SK-N-SH (cell line): ENCODE results near the gene PPP1R1B. TPM values are rescaled to one million over a fixed set of nuclear protein-coding genes. Genes with fewer than 3 reads are reported as not detected.

Experiments
- CTCF ChIA-PET: fragments of 300-600, 350-600 bp; formaldehyde crosslinking; extraction: SDS; loops from one replicate; lab custom pipeline; 2021; lab: Yijun Ruan, JAX
- POLR2A ChIA-PET: fragments of 350-600 bp; sonication (Branson Sonifier 250); formaldehyde crosslinking; extraction: SDS; loops from one replicate; lab custom pipeline; 2020; ENCODE audit warnings: antibody characterized with exemption, inconsistent platforms; lab: Yijun Ruan, JAX
- DNase-seq: peaks from one replicate; pipeline ENCODE4 v3.0.0; 2012
- H2AFZ ChIP-seq: fragments of 200-600 bp; sonication (generic); 2 replicates; pipeline ENCODE4 v1.8.1; 2016; ENCODE audit warnings: antibody characterized with exemption, mild to moderate bottlenecking, low read depth
- H3F3A ChIP-seq: fragments of 200-600 bp; sonication (generic); replicated peaks from 2 replicates; pipeline ENCODE3; 2016; ENCODE audit warnings: antibody characterized with exemption, mild to moderate bottlenecking; ENCODE audit not compliant: insufficient read depth
- H3K27ac ChIP-seq, 2 experiments: fragments of 200-500 bp in 1 of 2; fragments of 200-600 bp in 1 of 2; sonication (Bioruptor generic) in 1 of 2; sonication (generic), shearing (Covaris generic) in 1 of 2; 2 replicates each; pipeline versions ENCODE4 v1.5.1 to v1.6.1; 2014 to 2016; ENCODE audit warnings: low read depth in 2 of 2, inconsistent platforms in 1 of 2, low read length in 1 of 2, mild to moderate bottlenecking in 1 of 2, mixed read lengths in 1 of 2
- H3K27me3 ChIP-seq: fragments of 200-600 bp; sonication (generic), shearing (Covaris generic); 2 replicates; pipeline ENCODE4 v1.6.1; 2016; ENCODE audit warnings: mixed run types; ENCODE audit not compliant: insufficient read depth
- H3K36me3 ChIP-seq, 2 experiments: fragments of 200-500 bp in 1 of 2; fragments of 200-600 bp in 1 of 2; sonication (Bioruptor generic) in 1 of 2; sonication (generic) in 1 of 2; replicated peaks in 1 of 2; 2 replicates each; pipeline versions ENCODE3 to v1.5.1; 2014 to 2016; ENCODE audit warnings: low read length in 1 of 2, mild to moderate bottlenecking in 1 of 2; ENCODE audit not compliant: insufficient read depth in 2 of 2, control insufficient read depth in 1 of 2
- H3K4me1 ChIP-seq, 2 experiments: fragments of 200-500 bp in 1 of 2; fragments of 200-600 bp in 1 of 2; sonication (Bioruptor generic) in 1 of 2; sonication (generic), shearing (Covaris generic) in 1 of 2; 2 replicates each; pipeline versions ENCODE4 v1.5.1 to v1.6.1; 2014 to 2016; ENCODE audit warnings: low read depth in 1 of 2, low read length in 1 of 2, mixed run types in 1 of 2; ENCODE audit not compliant: insufficient read depth in 2 of 2, control insufficient read depth in 1 of 2
- H3K4me2 ChIP-seq: fragments of 200-600 bp; sonication (generic), shearing (Covaris generic); 2 replicates; pipeline ENCODE4 v1.6.1; 2017; ENCODE audit warnings: mixed run types
- H3K4me3 ChIP-seq, 2 experiments: fragments of 200-500 bp in 1 of 2; fragments of 200-600 bp in 1 of 2; sonication (Bioruptor generic) in 1 of 2; sonication (generic), shearing (Covaris generic) in 1 of 2; 2 replicates each; pipeline versions ENCODE4 v1.5.1 to v1.8.1; 2014 to 2016; ENCODE audit warnings: low read depth in 2 of 2, inconsistent platforms in 1 of 2, low read length in 1 of 2, mild to moderate bottlenecking in 1 of 2, mixed read lengths in 1 of 2, moderate library complexity in 1 of 2
- H3K79me2 ChIP-seq: fragments of 200-600 bp; sonication (generic); 2 replicates; pipeline ENCODE4 v1.8.1; 2017; ENCODE audit warnings: mild to moderate bottlenecking; ENCODE audit not compliant: insufficient read depth
- H3K9ac ChIP-seq: fragments of 200-600 bp; sonication (generic); 2 replicates; pipeline ENCODE4 v1.6.1; 2017; ENCODE audit warnings: mixed run types
- H3K9me2 ChIP-seq: fragments of 200-600 bp; sonication (generic); 2 replicates; pipeline ENCODE4 v1.6.1; 2017; ENCODE audit warnings: mixed run types
- H3K9me3 ChIP-seq: fragments of 200-600 bp; sonication (generic); 2 replicates; pipeline ENCODE4 v1.6.1; 2017; ENCODE audit warnings: mixed run types, mild to moderate bottlenecking, moderate library complexity
- H4K20me1 ChIP-seq: fragments of 200-600 bp; sonication (generic); 2 replicates; pipeline ENCODE4 v1.6.1; 2017; ENCODE audit warnings: mild to moderate bottlenecking, mixed run types; ENCODE audit not compliant: insufficient read depth
- FOSL2 ChIP-seq: IDR thresholded peaks from 2 replicates; pipeline ENCODE4 v1.4.0; 2012; ENCODE audit warnings: low read depth, mild to moderate bottlenecking, moderate library complexity, borderline replicate concordance
- JUND ChIP-seq: IDR thresholded peaks from 2 replicates; pipeline ENCODE4 v1.4.0; 2012
- MXI1 ChIP-seq: IDR thresholded peaks from 2 replicates; pipeline ENCODE4 v1.6.1; 2012; ENCODE audit warnings: mild to moderate bottlenecking, low read depth, low read length, improper control_type of control experiment
- RXRA ChIP-seq: IDR thresholded peaks from 2 replicates; pipeline ENCODE4 v1.4.0; 2012; ENCODE audit warnings: low read depth, mild to moderate bottlenecking, borderline replicate concordance
- TAF1 ChIP-seq: IDR thresholded peaks from 2 replicates; pipeline ENCODE4 v1.6.1; 2012; ENCODE audit warnings: low read depth, mild to moderate bottlenecking, low read length, moderate library complexity, borderline replicate concordance
- TCF12 ChIP-seq: IDR thresholded peaks from 2 replicates; pipeline ENCODE4 v1.4.0; 2012
- WGBS: methylation state at CpG from one replicate; pipeline ENCODE4 v1.1.6; 2017; ENCODE audit warnings: low lambda C conversion rate; 5-methylcytosine and 5-hydroxymethylcytosine counted together
- polyA plus RNA-seq, 3 experiments: library from polyadenylated mRNA; depleted of rRNA; stranded (reverse); fragments of >200 nt; gene quantifications; 2 replicates each; pipeline ENCODE4 v1.2.3, GENCODE V29; 2012
- TF ChIP-seq, protein P1 (sequence below): fragments of 150-350 bp; IDR thresholded peaks from 2 replicates; pipeline ENCODE4 v1.6.1; 2016; ENCODE audit warnings: mild to moderate bottlenecking, low read depth, low read length
- TF ChIP-seq, protein P2 (sequence below): fragments of 200-600 bp; sonication (generic); IDR thresholded peaks from 2 replicates; pipeline ENCODE4 v1.6.1; 2017; ENCODE audit warnings: antibody characterized with exemption, mild to moderate bottlenecking, moderate library complexity
- TF ChIP-seq, protein P3 (sequence below): IDR thresholded peaks from 2 replicates; pipeline ENCODE4 v1.6.1; 2012; ENCODE audit warnings: mild to moderate bottlenecking, low read depth, low read length, moderate library complexity
- TF ChIP-seq, protein P4 (sequence below): IDR thresholded peaks from 2 replicates; pipeline ENCODE4; 2012

The PPP1R1B gene
- polyA plus RNA-seq, 1 of the 3 experiments (the other 2 are of a cell fraction), result 0.07 TPM

DNA sequence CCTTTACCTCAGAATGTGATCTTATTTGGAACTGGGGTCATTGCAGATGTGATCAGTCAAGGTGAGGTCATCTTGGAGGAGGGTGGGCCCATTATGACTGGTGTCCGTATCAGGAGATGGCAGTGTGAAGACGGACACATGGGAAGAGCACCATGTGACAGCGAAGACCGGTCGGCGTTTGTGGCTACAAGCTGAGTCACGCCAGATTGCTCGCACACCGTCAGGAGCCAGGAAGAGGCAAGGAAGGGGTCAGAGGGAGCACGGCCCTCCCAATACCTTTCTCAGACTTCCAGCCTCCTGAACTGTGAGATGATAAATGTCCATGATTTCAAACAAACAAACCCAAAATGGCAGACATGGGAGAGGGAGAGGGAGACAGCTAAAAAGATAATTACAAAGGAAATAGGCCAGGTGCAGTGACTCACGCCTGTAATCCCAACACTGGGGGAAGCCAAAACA, 23.4 kb downstream of the PPP1R1B start:
- H3K79me2 ChIP-seq, result peaks cover 19% of the 10 kb centered on the region
- H2AFZ ChIP-seq, result no peak overlapping the region
- no peaks in the 10 kb centered on the region for H3K27me3 ChIP-seq
- no peaks in the 10 kb centered on the region for H3K36me3 ChIP-seq
- no peak overlapping the region for H3K27ac ChIP-seq
- ChIA-PET CTCF (interaction anchor here (2.5 to 7.6 kb wide), 4 partner anchors 9 to 28 kb away, joined by 9 to 149 read pairs (median 88); partner anchors contain the start of genes PNMT, STARD3 and TCAP), POLR2A (no interaction called here)
- H4K20me1 ChIP-seq, result peaks cover 14% of the 10 kb centered on the region
- no peak for TF ChIP-seq FOSL2
- TF ChIP-seq, protein P1, sequence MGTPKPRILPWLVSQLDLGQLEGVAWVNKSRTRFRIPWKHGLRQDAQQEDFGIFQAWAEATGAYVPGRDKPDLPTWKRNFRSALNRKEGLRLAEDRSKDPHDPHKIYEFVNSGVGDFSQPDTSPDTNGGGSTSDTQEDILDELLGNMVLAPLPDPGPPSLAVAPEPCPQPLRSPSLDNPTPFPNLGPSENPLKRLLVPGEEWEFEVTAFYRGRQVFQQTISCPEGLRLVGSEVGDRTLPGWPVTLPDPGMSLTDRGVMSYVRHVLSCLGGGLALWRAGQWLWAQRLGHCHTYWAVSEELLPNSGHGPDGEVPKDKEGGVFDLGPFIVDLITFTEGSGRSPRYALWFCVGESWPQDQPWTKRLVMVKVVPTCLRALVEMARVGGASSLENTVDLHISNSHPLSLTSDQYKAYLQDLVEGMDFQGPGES, result no peak
- TF ChIP-seq, protein P2, sequence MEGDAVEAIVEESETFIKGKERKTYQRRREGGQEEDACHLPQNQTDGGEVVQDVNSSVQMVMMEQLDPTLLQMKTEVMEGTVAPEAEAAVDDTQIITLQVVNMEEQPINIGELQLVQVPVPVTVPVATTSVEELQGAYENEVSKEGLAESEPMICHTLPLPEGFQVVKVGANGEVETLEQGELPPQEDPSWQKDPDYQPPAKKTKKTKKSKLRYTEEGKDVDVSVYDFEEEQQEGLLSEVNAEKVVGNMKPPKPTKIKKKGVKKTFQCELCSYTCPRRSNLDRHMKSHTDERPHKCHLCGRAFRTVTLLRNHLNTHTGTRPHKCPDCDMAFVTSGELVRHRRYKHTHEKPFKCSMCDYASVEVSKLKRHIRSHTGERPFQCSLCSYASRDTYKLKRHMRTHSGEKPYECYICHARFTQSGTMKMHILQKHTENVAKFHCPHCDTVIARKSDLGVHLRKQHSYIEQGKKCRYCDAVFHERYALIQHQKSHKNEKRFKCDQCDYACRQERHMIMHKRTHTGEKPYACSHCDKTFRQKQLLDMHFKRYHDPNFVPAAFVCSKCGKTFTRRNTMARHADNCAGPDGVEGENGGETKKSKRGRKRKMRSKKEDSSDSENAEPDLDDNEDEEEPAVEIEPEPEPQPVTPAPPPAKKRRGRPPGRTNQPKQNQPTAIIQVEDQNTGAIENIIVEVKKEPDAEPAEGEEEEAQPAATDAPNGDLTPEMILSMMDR, result no peak
- TF ChIP-seq, protein P3, sequence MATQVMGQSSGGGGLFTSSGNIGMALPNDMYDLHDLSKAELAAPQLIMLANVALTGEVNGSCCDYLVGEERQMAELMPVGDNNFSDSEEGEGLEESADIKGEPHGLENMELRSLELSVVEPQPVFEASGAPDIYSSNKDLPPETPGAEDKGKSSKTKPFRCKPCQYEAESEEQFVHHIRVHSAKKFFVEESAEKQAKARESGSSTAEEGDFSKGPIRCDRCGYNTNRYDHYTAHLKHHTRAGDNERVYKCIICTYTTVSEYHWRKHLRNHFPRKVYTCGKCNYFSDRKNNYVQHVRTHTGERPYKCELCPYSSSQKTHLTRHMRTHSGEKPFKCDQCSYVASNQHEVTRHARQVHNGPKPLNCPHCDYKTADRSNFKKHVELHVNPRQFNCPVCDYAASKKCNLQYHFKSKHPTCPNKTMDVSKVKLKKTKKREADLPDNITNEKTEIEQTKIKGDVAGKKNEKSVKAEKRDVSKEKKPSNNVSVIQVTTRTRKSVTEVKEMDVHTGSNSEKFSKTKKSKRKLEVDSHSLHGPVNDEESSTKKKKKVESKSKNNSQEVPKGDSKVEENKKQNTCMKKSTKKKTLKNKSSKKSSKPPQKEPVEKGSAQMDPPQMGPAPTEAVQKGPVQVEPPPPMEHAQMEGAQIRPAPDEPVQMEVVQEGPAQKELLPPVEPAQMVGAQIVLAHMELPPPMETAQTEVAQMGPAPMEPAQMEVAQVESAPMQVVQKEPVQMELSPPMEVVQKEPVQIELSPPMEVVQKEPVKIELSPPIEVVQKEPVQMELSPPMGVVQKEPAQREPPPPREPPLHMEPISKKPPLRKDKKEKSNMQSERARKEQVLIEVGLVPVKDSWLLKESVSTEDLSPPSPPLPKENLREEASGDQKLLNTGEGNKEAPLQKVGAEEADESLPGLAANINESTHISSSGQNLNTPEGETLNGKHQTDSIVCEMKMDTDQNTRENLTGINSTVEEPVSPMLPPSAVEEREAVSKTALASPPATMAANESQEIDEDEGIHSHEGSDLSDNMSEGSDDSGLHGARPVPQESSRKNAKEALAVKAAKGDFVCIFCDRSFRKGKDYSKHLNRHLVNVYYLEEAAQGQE, result no peak
- TF ChIP-seq, protein P4, sequence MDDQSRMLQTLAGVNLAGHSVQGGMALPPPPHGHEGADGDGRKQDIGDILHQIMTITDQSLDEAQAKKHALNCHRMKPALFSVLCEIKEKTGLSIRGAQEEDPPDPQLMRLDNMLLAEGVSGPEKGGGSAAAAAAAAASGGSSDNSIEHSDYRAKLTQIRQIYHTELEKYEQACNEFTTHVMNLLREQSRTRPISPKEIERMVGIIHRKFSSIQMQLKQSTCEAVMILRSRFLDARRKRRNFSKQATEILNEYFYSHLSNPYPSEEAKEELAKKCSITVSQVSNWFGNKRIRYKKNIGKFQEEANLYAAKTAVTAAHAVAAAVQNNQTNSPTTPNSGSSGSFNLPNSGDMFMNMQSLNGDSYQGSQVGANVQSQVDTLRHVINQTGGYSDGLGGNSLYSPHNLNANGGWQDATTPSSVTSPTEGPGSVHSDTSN, result no peak
- no peak for TF ChIP-seq JUND
- no peak for TF ChIP-seq RXRA
- TF ChIP-seq TAF1, result no peak
- no peak for TF ChIP-seq TCF12
- TF ChIP-seq MXI1, result no peak
- H3K4me3 ChIP-seq, result no peak overlapping the region
- DNase-seq, result no peak
- no peaks in the 10 kb centered on the region for H3F3A ChIP-seq
- H3K9ac ChIP-seq, result no peak overlapping the region
- no peak overlapping the region for H3K4me2 ChIP-seq
- H3K9me2 ChIP-seq, result no peaks in the 10 kb centered on the region
- WGBS, result 96% methylated on average over 11 of the region's 11 CpGs
- H3K4me1 ChIP-seq, result peaks cover 0 to 4% of the 10 kb centered on the region in 2 experiments; a peak in 1 of 4 replicates
- H3K9me3 ChIP-seq, result no peaks in the 10 kb centered on the region
